ENCODE data around the gene FAM222B. TPM values are rescaled to one million over a fixed set of nuclear protein-coding genes. Genes with fewer than 3 reads are reported as not detected.

FAM222B gene
- total RNA-seq, 1 experiment from 2014 or later, result 4.8 TPM

- Histone ChIP-seq H3K4me3 (ENCODE audit: low read length) (no peak overlapping the region), H3K9ac (ENCODE audit: low read length) (no peak overlapping the region), H2AFZ (ENCODE audit: low read length) (no peak overlapping the region), H3K9me3 (ENCODE audit: low read length) (no peaks in the 10 kb centered on the region), H3F3A (ENCODE audit: low read length, unreplicated experiment) (no peaks in the 10 kb centered on the region), H3K36me3 (ENCODE audit: low read depth, low read length) (no peaks in the 10 kb centered on the region), H3K4me2 (ENCODE audit: low read length) (no peak overlapping the region), H3K27ac (ENCODE audit: low read length) (no peak overlapping the region), H3K9me2 (replicated peaks; ENCODE audit: low read length) (no peaks in the 10 kb centered on the region), H3K4me1 (ENCODE audit: insufficient read depth, low read length) (no peaks in the 10 kb centered on the region), H3K27me3 (ENCODE audit: low read length) (no peaks in the 10 kb centered on the region), H4K20me1 (ENCODE audit: low read length) (no peaks in the 10 kb centered on the region), H3K79me2 (ENCODE audit: low read length) (no peaks in the 10 kb centered on the region)
- intact Hi-C loops (cut with micrococcal nuclease), result no loop called here
- BruUV-seq (replicated peaks), result no TSS peak
- ChIA-PET CTCF (no interaction called here), POLR2A (ENCODE audit: unreplicated experiment) (no interaction called here)
- ATAC-seq (no peak), DNase-seq (no peak)
- no peak for TF ChIP-seq EZH2phosphoT487 (IDR thresholded peaks at IDR 0.05; ENCODE audit: borderline replicate concordance, low read length)
- no peak for TF ChIP-seq EZH2 (IDR thresholded peaks at IDR 0.05; ENCODE audit: low read length, unreplicated experiment)
- TF ChIP-seq, protein P1, sequence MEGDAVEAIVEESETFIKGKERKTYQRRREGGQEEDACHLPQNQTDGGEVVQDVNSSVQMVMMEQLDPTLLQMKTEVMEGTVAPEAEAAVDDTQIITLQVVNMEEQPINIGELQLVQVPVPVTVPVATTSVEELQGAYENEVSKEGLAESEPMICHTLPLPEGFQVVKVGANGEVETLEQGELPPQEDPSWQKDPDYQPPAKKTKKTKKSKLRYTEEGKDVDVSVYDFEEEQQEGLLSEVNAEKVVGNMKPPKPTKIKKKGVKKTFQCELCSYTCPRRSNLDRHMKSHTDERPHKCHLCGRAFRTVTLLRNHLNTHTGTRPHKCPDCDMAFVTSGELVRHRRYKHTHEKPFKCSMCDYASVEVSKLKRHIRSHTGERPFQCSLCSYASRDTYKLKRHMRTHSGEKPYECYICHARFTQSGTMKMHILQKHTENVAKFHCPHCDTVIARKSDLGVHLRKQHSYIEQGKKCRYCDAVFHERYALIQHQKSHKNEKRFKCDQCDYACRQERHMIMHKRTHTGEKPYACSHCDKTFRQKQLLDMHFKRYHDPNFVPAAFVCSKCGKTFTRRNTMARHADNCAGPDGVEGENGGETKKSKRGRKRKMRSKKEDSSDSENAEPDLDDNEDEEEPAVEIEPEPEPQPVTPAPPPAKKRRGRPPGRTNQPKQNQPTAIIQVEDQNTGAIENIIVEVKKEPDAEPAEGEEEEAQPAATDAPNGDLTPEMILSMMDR (conservative IDR thresholded peaks at IDR 0.05; ENCODE audit: low read depth, low read length), result no peak
These were observed 45.4 kb upstream of the FAM222B start for GRCh38 chr17:28887871-28888471.

DNA sequence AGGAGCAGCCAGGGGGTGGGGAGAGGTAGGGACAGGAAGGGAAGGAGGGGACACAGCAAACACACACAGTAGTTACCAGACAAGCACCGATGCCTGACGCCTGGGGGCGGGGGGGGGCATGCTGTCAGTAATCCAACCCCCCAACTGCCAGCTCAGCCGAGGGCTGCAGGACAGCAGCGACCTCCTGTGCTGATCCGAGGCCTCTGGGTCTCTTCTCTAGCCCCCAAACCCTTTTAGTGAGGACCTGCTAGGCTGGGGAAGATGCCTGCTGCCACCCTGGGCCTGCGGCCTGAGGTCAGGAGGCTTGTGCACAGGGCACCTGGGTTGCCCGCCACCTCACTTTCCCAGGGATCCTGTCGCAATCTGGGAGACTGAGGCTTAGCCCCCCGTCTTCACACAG, 43.4 kb upstream of the FAM222B start:
- no peaks in the 10 kb centered on the region for H3K9me3 ChIP-seq (ENCODE audit: low read length)
- no peak overlapping the region for H3K9ac ChIP-seq (ENCODE audit: low read length)
- H3K36me3 ChIP-seq (ENCODE audit: low read depth, low read length), result no peaks in the 10 kb centered on the region
- no peaks in the 10 kb centered on the region for H3F3A ChIP-seq (ENCODE audit: low read length, unreplicated experiment)
- intact Hi-C loops (cut with micrococcal nuclease), result no loop called here
- ATAC-seq (no peak), DNase-seq (no peak)
- H2AFZ ChIP-seq (ENCODE audit: low read length), result no peak overlapping the region
- CTCF ChIA-PET, result no interaction called here
- POLR2A ChIA-PET (ENCODE audit: unreplicated experiment), result no interaction called here
- no peaks in the 10 kb centered on the region for H3K4me1 ChIP-seq (ENCODE audit: insufficient read depth, low read length)
- no TSS peak for BruUV-seq (replicated peaks)
- H4K20me1 ChIP-seq (ENCODE audit: low read length), result no peaks in the 10 kb centered on the region
- no peak overlapping the region for H3K4me2 ChIP-seq (ENCODE audit: low read length)
- no peak overlapping the region for H3K4me3 ChIP-seq (ENCODE audit: low read length)
- H3K27me3 ChIP-seq (ENCODE audit: low read length), result no peaks in the 10 kb centered on the region
- TF ChIP-seq EZH2 (IDR thresholded peaks at IDR 0.05; ENCODE audit: low read length, unreplicated experiment) (no peak), EZH2phosphoT487 (IDR thresholded peaks at IDR 0.05; ENCODE audit: borderline replicate concordance, low read length) (no peak)
- TF ChIP-seq, protein P1 (conservative IDR thresholded peaks at IDR 0.05; ENCODE audit: low read depth, low read length), result no peak
- H3K27ac ChIP-seq (ENCODE audit: low read length), result no peak overlapping the region
- H3K79me2 ChIP-seq (ENCODE audit: low read length), result no peaks in the 10 kb centered on the region
- no peaks in the 10 kb centered on the region for H3K9me2 ChIP-seq (replicated peaks; ENCODE audit: low read length)

DNA sequence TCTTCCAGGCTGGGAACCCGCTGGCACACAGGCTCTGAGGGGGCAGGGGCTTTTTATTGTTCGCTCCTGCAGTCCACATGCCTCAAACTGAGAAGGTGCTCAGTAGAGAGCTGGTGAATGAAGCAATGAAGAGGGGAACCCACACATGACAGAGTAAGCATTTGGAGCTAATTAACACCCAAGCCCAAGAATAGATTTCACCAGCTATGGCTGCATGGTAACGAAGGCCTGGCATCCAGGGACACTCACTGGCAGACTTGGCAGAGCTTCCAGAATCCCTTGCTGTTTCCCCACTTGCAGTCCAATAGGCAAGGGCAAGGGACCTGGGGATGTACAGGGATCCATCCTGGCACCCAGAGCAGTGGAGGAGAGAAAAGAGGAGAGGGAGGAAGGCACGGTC, 42.8 kb upstream of the FAM222B start:
- POLR2A ChIA-PET (ENCODE audit: unreplicated experiment), result no interaction called here
- DNase-seq, result no peak

More for the DNA sequence above, 42.8 kb upstream of the FAM222B start:
- Histone ChIP-seq H3K9ac (ENCODE audit: low read length) (no peak overlapping the region), H3K27ac (ENCODE audit: low read length) (no peak overlapping the region), H3K79me2 (ENCODE audit: low read length) (no peaks in the 10 kb centered on the region), H3K4me1 (ENCODE audit: insufficient read depth, low read length) (no peaks in the 10 kb centered on the region), H2AFZ (ENCODE audit: low read length) (no peak overlapping the region), H3K4me3 (ENCODE audit: low read length) (no peak overlapping the region), H3F3A (ENCODE audit: low read length, unreplicated experiment) (no peaks in the 10 kb centered on the region), H3K27me3 (ENCODE audit: low read length) (no peaks in the 10 kb centered on the region), H3K36me3 (ENCODE audit: low read depth, low read length) (no peaks in the 10 kb centered on the region), H3K9me2 (replicated peaks; ENCODE audit: low read length) (no peaks in the 10 kb centered on the region), H3K9me3 (ENCODE audit: low read length) (no peaks in the 10 kb centered on the region), H3K4me2 (ENCODE audit: low read length) (no peak overlapping the region), H4K20me1 (ENCODE audit: low read length) (no peaks in the 10 kb centered on the region)
- BruUV-seq (replicated peaks), result no TSS peak
- TF ChIP-seq EZH2 (IDR thresholded peaks at IDR 0.05; ENCODE audit: low read length, unreplicated experiment) (no peak), EZH2phosphoT487 (IDR thresholded peaks at IDR 0.05; ENCODE audit: borderline replicate concordance, low read length) (no peak)
- TF ChIP-seq, protein P1 (conservative IDR thresholded peaks at IDR 0.05; ENCODE audit: low read depth, low read length), result no peak
- no peak for ATAC-seq
- intact Hi-C loops (cut with micrococcal nuclease), result no loop called here
- CTCF ChIA-PET, result no interaction called here

Measured in PC-3 (cell line).